Activated naive CD4-positive, alpha-beta T cell (primary cell): ENCODE measurements around the gene MACROH2A1.

ENCODE experiments used
- DNase-seq, 4 experiments: peaks; one replicate each; lab custom pipeline; 2025; lab: John Stamatoyannopoulos, UW

Gene MACROH2A1

DNA sequence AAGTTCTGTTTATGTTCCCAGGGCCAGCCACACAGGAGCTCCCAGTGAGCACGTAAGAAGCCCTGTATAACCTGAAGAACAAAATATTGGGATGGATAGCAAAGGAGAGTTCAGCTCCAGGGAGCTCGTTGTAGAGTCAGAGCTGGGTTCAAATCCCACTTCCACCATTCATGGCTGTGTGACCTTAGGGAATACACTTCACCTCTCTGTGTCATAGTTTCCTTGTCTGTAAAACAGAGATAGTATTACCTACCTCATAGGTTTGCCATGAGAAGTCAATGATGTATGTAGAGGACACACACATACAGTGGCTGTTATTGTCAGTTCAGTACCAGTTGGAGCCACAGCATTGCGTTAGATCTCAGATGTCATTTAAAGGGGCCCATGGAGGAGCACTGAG, 67.4 kb downstream of the MACROH2A1 start:
- no peak for DNase-seq

DNA sequence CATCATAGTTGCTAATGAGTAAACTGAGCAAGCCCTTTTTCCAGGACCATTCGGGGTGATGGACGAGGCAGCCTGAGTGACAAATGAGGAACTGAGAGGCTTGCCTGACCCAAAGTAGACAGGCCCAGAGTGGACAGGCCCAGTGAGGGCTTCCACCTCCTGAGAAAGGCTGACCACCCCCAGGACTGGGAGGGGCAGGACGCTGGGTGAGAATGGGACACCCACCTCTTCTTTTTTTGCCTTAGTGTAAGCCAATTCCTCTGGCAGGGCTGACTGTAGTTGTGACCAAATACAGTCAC, 68.3 kb downstream of the MACROH2A1 start:
- no peak for DNase-seq

DNA sequence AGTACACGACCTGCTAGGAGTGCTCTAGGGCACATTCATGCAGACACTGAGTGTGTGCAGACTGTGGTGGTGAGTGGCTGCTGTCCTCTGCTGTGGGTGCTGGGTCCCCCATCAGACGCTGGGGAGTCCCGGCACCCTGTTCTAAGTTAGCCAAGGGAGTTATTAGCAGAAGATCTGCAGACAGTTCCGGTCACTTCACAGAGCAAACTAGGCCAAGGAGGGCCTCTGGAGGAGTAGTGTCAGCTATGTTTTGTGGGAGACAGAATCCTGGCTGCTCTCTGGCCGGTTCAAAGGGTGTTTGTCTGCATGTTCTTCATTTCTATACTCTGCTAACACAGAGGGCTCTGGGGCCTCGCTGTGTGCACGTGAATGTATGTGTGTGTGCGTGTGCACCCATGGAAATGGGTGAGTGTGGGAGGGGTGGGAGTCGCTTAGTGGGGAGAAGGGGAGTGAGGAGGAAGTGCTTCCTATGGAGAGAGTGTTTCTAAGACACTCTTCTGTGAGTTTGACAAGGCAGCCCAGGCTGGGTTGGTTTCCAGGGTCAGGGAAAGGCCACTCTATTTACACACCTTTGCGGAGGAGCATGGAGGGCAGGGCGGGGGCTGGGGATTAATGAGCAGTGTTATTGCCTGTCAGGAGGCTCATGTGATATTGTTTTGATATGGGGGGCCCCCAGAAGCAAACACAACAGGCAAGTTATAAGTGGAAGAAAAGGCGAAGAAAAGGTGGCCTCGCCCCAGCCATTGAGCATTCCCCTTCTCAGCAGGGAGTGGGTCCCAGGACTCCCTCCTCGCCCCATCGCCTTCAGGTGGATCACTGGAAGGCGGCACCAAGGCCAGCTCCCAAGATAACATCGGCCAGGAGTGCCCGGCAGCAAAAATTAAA, 68.9 kb downstream of the MACROH2A1 start:
- DNase-seq, result no peak

DNA sequence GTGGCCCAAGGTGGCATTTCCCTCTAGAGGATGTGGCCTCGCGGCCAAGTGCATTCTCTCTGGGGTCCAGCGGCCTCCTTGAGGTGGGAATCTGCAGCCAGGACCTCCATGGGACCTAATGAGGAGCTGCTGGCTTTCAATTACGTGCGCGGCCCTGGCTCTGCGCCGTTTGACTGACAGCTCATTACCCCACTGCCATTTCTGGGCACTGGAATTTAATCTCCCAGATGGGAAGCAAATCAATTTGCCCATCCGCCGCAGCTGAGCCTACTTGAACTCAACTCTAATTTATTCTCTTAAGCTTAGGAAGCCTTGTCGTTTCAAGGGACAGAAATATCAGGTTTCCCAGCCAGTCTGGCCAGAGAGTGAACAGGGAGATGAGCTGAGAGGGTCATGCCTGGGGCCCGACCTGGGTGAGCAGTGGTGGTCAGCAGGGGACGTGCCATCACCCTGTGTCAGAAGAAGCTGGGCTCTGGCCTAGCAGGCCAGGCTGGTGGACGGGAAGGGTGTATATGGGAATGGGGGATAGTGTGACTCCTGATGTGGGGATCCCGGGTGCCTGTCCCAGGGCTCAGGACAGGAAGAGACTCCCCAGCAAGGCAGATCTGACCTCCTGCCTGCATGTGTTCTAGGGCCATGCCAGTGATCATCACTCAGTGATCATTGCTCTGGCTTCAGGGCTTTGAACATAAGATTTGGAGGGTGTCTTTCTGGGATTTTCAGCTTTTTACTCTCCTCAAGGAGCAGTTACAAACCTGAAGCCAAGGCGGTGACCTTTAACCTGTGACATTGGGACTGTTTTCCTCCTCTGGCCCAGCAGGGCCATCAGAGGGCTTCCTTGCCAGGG, 69.7 kb downstream of the MACROH2A1 start:
- DNase-seq, result no peak

DNA sequence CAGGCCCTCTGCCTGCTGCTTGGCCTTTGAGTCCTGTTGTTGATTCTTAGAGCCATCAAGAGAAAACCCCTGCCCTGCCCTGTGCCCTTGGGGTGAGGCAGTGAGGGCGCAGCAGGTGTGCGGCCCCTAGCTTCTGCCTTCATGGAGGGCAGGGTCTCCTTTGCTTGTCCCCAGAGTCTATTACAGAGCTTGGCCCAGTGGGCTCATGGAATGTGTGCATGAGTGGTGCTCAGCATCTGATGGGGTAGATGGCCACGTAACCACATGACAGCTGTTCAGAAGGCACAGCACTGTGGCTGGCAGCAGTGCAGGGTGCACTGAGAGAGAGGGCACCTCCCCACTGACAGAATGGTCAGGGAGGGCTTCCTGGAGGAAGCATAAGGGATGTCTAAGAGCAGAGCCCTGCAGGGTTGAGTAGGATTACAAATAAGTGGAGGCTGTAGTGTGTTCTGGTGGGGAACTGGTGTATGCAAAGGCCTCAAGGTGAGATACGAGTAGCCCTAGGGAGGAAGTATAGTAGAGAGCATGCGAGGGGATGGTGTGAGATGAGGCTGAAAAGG, 70.8 kb downstream of the MACROH2A1 start:
- DNase-seq, result no peak

DNA sequence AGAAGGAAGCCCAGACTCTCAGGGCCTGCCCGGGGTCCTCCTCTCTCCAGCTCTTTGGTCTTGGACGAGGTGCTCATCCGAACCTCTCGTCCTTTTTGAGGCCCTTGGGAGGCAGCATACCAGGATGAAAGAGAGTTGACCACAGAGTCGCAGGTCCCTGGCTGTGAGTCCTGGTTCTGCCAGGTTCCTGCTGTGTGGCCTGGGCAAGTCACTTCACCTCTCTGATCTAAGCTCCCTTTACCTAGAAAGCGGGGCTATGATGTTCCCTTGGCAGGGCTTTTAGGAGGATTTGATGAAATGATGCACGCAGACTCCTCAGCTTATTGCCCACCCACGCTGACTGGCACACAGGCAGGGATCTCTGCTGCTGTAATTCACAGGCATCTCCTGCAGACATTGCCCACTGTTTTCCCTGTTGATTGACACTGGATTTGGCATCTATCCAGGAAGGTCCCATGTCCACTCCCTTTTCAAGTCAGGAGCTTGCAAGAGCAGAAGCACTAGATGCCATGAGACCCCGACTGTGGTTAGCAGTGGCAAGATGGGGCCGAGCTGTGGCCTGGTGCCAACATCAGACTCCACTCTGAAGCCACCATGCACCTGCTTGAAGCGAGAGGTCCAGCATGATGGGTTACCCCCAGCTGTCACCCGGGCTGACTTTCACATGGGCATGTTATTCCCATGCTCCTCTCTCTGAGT, 71.5 kb downstream of the MACROH2A1 start:
- no peak for DNase-seq

DNA sequence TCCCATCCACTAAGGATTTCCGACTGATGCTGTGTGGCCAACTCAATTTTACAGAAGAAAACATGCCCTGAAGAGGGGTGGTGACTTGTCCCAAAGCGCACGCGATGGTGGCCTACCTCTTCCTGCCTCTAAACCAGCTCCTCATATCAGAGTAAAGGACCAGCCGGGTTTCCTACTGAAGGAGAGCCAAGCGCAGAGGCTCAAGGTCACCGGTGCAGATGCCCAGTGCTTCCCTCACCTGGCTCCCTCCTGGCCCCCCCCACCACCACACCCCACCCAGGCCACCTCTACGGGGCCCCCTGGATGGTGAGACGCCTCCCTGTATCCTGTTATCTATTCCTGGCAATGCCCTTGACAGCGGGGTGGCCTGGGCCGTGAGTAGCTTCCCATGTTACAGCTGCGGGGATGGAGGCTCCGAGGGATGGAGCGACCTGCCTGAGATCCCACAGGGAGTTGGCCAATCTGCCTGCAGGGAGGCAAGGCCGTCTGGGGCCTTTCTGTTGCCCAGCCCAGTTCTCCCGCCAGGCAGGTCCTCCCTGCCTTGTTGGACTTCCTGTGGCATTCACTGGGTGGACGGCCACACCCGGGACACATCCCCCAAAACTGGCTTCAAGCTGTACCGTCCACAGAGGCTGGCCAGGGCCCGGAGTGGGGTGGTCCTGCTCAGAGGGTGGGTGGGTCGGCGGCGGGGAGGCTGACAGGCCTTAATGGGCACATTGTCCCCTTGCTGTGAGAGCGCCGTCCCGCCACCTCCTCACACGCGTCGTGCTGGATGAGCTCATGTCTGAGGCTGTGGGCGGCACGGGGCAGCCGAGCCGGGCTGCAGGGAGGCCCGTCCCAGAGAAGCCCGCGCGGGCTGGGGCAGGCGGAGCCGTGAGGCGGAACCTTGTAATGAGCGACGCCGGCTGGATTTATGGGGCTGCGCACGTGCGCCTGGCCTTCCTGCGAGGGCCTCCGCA, 72.5 kb downstream of the MACROH2A1 start:
- no peak for DNase-seq

DNA sequence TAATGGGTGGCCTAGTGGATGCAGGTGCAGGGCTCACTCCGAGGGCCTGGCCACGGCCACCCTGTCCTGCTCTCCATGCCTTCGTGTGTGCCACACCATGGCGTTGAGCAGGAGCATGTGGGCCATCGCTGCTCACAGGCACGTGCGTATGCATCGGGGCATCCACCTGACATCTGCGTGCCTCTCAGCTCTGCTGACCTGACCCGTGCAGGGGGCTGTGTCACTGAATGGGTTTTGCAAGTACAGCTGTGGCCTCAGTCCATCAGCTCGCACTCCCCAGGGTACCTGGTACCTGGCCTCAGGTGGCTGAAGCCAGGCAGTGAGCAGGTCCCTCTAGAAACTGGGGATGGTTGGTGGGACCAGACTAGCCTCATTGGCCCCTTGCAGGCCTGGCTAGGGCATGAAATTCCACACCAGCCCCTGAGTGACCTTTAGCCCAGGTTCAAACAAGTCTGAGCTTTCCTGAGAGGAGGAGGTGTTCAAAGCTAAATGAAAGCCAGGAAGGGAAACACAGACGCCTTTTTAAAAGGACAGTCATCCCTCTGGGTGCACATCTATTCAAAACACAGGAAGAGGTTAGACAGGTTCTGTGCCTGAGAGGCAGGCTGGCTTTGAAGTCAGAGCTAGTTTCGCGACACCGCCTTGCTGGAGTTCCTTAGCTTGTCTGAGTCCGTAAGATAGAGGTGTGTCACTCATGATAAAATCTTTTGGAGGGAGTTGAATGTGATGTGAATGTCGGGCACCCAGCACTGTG, 74.0 kb downstream of the MACROH2A1 start:
- DNase-seq, result peak in 2 of 4 experiments; percentile 39 to 48

DNA sequence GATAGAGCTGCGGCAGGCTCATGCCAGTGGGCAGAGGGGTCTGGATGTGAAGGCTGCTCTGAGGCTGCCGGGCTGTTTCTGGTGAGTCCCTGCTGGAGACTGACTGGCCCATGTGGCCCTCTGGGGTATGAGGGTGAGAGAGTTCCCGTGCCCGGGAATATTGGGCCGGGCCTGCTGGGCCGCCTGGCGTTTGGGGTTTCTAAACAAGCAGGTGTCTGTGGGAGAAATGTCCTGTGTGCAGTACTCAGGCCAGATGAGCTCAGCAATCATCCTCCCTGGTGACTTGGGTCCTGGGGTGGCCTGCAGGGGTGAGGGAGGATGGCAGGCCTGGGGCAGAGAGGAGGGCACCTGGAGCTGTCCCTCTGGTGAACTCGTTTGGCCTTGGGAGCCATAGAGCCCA, 74.9 kb downstream of the MACROH2A1 start:
- DNase-seq, result no peak

DNA sequence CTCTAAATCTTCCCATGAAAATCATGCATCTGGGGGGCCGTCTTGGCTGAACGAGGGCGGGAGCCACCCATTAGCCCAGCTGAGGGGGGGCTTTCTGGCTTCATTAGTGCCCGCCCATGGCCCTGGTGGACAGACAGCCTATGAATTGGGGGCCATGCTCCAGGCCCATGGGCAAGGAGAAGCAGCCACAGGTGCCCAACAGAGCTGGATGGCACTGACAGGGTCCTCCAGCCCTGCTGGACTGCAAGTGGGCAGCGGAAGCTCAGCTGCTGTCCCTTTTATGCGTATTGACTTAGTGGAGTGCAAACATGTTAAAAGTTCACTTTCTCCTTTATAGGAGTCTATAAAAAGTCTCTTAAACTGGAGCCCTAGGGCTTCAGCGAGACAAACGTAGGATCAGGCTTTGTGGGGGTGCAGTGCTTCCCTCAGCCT, 75.3 kb downstream of the MACROH2A1 start:
- DNase-seq, result no peak

DNA sequence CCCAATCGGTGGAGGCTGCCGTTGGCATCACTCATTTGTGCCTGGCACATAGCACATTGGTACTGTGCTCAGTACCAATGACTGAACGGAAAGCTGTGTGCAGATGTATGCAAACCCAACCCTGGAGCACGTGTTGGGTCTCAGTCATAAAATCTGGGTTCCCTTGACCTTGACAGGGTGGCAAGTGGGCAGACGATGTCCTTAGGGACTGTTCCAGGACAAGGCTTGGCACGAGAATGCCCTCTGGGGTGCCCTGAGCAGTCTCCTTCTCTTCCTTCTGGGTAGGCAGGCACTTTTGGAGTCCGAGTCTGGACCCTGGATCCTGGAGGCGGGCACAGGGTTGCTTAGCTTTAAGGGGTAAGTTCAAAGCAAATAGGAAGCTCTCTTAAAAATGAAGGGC, 75.8 kb downstream of the MACROH2A1 start:
- no peak for DNase-seq

DNA sequence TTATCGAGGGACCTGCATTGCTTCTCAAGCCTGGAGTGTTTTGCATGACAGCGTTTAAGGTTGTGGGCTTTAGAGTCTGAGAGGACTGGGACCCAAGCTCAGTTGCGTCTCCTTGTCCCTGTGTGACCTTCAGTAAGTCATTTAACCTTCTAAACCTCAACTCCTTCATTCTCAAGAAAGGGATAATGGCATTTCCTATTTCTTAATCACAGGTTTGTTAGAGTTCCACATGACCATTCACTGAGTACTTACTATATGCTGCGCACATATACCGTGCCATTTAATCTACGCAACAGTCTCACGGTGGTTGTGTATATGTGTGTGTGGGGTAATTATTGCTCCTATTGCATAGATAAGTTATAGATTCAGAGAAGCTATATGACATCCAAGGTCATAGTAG, 76.3 kb downstream of the MACROH2A1 start:
- no peak for DNase-seq

DNA sequence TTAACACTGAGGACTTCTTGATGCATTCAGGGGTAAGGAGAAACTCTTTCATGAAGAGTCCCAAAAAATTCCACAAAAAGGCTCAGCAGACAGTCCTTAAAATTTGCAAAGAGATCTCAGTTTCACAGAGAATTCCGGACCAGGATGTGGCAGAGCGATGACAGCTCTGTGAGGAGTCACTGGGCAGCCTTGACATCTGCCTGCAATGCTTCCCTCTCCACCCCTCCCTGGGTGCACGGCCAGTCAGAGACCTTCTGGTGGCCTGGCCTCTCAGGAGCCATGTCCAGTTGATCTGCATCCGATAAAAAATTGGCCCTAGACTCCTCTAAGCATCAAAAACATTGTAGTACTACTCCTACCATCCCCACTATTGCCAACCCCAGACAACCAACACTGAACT, 76.8 kb downstream of the MACROH2A1 start:
- no peak for DNase-seq

DNA sequence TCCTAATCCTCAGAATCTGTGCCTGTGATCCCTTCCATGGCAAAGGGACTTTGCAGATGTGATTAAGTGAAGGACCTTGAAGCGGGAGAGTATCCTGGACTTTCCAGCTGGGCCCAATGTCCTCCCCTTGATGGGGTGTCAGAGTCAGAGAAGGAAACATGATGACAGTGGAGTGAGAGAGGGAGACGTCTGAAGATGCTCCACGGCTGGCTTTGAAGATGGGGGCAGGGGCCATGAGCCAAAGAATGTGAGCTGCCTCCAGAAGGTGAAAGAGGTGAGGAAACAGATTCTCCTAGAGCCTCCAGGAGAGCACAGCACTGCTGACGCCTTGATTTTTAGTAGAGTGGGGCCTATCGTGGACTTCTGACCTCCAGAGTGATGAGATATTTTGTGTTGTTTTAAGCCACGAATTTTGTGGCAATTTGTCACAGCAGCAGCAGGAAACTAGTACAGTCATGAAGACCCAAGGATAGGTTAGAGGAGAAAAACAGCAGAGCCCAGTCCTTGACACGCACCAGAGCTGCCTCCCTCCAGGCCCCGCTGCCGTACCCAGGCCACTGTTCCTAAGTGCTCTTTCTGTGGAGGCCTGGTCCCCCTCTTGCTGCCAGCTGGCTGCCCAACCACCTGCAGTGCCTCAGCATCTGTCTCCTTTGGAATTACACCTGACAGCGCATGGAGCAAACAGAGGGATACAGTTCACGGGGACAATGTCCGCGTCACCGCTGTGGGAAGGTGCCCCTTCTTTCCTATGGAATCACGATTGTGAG, 78.1 kb downstream of the MACROH2A1 start:
- no peak for DNase-seq

DNA sequence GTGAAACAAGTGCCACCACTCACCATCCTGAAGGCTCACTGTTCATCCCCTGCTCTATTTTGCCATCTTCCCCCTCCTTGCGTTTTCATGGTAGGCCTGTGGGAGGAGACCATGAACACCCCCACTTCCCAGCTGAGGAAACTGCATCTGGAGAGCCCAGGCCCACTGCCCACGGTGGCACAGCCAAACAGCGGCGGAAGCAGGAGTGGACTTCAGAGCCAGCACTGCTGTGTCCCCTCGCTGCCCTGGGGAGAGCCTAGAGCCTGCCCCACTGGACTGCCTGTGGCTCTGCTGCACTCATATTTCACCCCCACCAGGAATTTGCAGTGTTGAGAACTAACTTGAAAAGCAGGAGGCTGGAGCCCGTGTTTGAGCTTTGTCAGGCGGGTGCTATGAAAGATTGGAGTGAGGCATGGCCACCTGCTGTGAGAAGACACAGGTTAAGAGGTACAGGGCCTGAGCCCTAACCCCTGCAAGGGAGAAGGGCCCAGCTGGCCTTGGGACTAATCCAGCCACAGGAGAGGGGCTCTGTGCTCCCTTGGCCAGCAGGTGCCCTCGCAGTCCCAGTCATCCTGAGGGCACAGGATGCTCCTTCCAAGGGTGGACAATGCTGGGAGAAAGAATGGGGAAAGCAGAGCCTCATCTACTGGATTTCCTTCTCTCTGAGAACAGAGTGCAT, 79.0 kb downstream of the MACROH2A1 start:
- no peak for DNase-seq

DNA sequence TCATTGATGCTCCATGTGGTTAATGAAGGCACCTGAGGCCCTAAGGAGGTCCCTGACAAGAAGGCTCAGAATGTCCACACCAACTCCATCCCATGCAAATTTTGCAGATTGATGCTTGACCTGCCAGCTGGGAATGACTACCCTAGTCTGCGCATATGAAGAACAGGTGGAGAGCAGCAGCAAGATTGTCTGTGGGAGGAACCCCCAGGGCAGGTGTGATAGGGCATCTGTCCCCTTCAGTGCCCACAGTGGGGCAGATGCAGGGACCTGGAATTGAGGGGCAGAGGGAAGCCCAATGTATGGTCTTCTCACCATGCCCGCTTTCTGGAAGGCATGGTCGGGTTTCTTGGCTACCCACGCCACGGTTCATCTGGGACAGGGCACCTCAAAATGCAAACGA, 79.6 kb downstream of the MACROH2A1 start:
- no peak for DNase-seq

DNA sequence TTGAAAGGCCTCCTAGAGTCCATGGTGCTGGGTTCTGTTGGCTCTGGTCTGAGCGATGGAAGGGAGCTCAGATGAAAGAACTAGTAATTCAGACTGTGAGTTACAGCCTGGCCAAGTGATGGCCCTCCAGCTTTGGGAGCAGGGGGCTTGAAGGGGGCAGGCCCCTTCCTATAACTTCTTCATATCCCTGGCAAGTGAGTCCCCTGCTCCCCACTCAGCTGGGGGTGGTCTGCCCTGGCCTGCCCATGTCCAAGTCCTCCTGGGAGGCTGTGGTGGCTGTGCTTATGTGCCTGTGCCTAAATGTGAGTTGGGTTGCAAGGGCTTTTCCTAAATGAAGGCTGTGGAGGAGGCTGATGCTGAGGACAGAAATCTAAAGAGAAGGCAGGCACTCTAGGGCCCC, 80.1 kb downstream of the MACROH2A1 start:
- DNase-seq, result no peak

DNA sequence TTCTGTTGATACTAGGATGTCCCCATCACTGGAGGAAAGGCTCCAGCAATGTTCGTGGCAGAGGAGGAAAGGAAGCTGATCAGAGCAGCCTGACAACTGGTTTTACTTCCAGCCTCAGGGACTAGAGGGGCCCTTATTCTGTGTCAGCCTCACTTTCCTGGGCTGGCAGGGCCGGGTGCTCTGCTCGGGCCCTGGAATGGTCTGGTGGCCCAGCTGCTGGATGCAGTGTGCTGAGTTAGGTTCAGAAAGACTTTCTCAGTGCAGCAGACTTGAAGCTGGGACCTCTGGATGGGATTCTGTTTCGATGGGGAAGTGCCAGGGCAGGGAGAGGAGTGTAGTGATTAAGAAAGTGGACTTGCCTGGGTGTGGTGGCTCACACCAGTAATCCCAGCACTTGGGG, 81.0 kb downstream of the MACROH2A1 start:
- no peak for DNase-seq

DNA sequence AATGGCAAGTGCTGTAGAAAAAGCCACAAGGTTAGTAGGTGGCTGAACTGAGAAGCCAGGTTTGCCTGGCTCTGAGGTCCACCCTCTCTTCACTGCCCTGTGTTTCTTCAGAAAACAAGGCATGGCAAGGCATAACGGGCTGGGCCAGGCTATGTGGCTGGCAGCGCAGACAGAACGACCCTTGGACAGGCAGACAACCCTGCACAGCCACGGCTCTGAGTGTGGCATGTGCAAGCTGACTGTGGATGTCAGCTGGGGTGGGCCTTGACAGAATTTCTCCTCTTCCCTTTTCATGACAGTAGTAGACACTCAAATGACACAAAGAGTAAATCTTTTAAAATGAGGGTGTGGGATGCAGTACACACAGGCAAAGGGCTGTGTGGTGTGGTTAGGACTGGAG, 81.7 kb downstream of the MACROH2A1 start:
- no peak for DNase-seq
